Activated T-helper 1 cell treated with anti-CD3 and anti-CD28 coated beads, Interleukin-12 subunit alpha, Interleukin-12 subunit beta, Interleukin-2, Interleukin-4 antibody, amounts not matched to agents 30 ng/mL and 10 ng/mL and 1 ng/mL, durations not matched to agents 14 hours and 24 hours and 36 hours (primary cell): Measurements from ENCODE around the gene GAB4. TPM values are rescaled to one million over a fixed set of nuclear protein-coding genes. Genes with fewer than 3 reads are reported as not detected.

Source experiments
- DNase-seq: peaks from one replicate; pipeline ENCODE4 v3.0.0; 2021; ENCODE audit warnings: low spot score
- H3K27ac Mint-ChIP-seq: one replicate; pipeline ENCODE4 v1.8.0; 2021; ENCODE audit warnings: mild to moderate bottlenecking, mixed read lengths
- H3K27me3 Mint-ChIP-seq: one replicate; pipeline ENCODE4 v1.8.0; 2022; ENCODE audit warnings: mild to moderate bottlenecking, moderate library complexity, mixed read lengths; ENCODE audit not compliant: insufficient read depth
- H3K36me3 Mint-ChIP-seq: one replicate; pipeline ENCODE4 v1.8.0; 2021; ENCODE audit warnings: low read depth, mixed read lengths
- H3K4me1 Mint-ChIP-seq: one replicate; pipeline ENCODE4 v1.8.0; 2021; ENCODE audit warnings: low read depth, mixed read lengths
- H3K4me3 Mint-ChIP-seq: one replicate; pipeline ENCODE4 v1.8.0; 2021; ENCODE audit warnings: mild to moderate bottlenecking, moderate library complexity, mixed read lengths
- H3K9me3 Mint-ChIP-seq: one replicate; pipeline ENCODE4 v1.8.0; 2021; ENCODE audit warnings: mixed read lengths
- intact Hi-C: fragments of 100-400 bp; cut with micrococcal nuclease; formaldehyde crosslinking; loops from one replicate; pipeline ENCODE4 v1.15.1; 2024
- total RNA-seq: library from RNA; stranded (reverse); gene quantifications from 2 replicates; pipeline ENCODE4 v1.2.3, GENCODE V29; 2022

Gene GAB4
- total RNA-seq, 1 donor from 2014 or later, result not detected

GRCh38 chr22:16961477-16962186, 46.4 kb downstream of the GAB4 start:
- H3K27ac Mint-ChIP-seq, result no peak overlapping the region
- no peaks in the 10 kb centered on the region for H3K36me3 Mint-ChIP-seq
- no peak overlapping the region for H3K4me3 Mint-ChIP-seq
- no peaks in the 10 kb centered on the region for H3K27me3 Mint-ChIP-seq
- DNase-seq, result no peak
- H3K9me3 Mint-ChIP-seq, result no peaks in the 10 kb centered on the region
- H3K4me1 Mint-ChIP-seq, result no peaks in the 10 kb centered on the region
- intact Hi-C loops, result no loop called here

GRCh38 chr22:16960884-16961249, 47.2 kb downstream of the GAB4 start:
- no peak for DNase-seq
- no peak overlapping the region for H3K27ac Mint-ChIP-seq
- H3K27me3 Mint-ChIP-seq, result no peaks in the 10 kb centered on the region
- intact Hi-C loops, result no loop called here
- H3K4me1 Mint-ChIP-seq, result no peaks in the 10 kb centered on the region
- H3K4me3 Mint-ChIP-seq, result no peak overlapping the region
- no peaks in the 10 kb centered on the region for H3K9me3 Mint-ChIP-seq
- H3K36me3 Mint-ChIP-seq, result no peaks in the 10 kb centered on the region

- H3K27me3 Mint-ChIP-seq, result no peaks in the 10 kb centered on the region
- no peaks in the 10 kb centered on the region for H3K4me1 Mint-ChIP-seq
Observed at GRCh38 chr22:16960220-16960883, 47.7 kb downstream of the GAB4 start.

GRCh38 chr22:16959345-16959930, 48.6 kb downstream of the GAB4 start:
- no peaks in the 10 kb centered on the region for H3K36me3 Mint-ChIP-seq
- no peaks in the 10 kb centered on the region for H3K4me1 Mint-ChIP-seq
- intact Hi-C loops, result no loop called here
- DNase-seq, result no peak
- H3K9me3 Mint-ChIP-seq, result no peaks in the 10 kb centered on the region
- no peak overlapping the region for H3K4me3 Mint-ChIP-seq
- H3K27me3 Mint-ChIP-seq, result no peaks in the 10 kb centered on the region
- H3K27ac Mint-ChIP-seq, result no peak overlapping the region

More at GRCh38 chr22:16960220-16960883, 47.7 kb downstream of the GAB4 start:
- Mint-ChIP-seq H3K36me3 (no peaks in the 10 kb centered on the region), H3K4me3 (no peak overlapping the region), H3K27ac (no peak overlapping the region), H3K9me3 (no peaks in the 10 kb centered on the region)
- intact Hi-C loops, result no loop called here
- no peak for DNase-seq

GRCh38 chr22:16958475-16958874, 49.5 kb downstream of the GAB4 start:
- DNase-seq, result no peak
- Mint-ChIP-seq H3K27ac (no peak overlapping the region), H3K4me1 (no peaks in the 10 kb centered on the region), H3K27me3 (no peaks in the 10 kb centered on the region), H3K9me3 (no peaks in the 10 kb centered on the region), H3K36me3 (no peaks in the 10 kb centered on the region), H3K4me3 (no peak overlapping the region)
- intact Hi-C loops, result no loop called here

GRCh38 chr22:16957781-16958180, 50.2 kb downstream of the GAB4 start:
- no peak for DNase-seq
- H3K36me3 Mint-ChIP-seq, result no peaks in the 10 kb centered on the region
- H3K9me3 Mint-ChIP-seq, result no peaks in the 10 kb centered on the region
- no peaks in the 10 kb centered on the region for H3K4me1 Mint-ChIP-seq
- H3K27me3 Mint-ChIP-seq, result no peaks in the 10 kb centered on the region
- H3K4me3 Mint-ChIP-seq, result no peak overlapping the region
- intact Hi-C loops, result no loop called here
- H3K27ac Mint-ChIP-seq, result no peak overlapping the region

- no peak for DNase-seq
- Mint-ChIP-seq H3K36me3 (no peaks in the 10 kb centered on the region), H3K27me3 (peaks cover 2% of the 10 kb centered on the region), H3K4me3 (no peak overlapping the region), H3K4me1 (no peaks in the 10 kb centered on the region), H3K27ac (no peak overlapping the region), H3K9me3 (no peaks in the 10 kb centered on the region)
- intact Hi-C loops, result no loop called here
Observed at GRCh38 chr22:16956290-16956689, 51.7 kb downstream of the GAB4 start.

- no peak for DNase-seq
- Mint-ChIP-seq H3K4me1 (no peaks in the 10 kb centered on the region), H3K27me3 (peaks cover 2% of the 10 kb centered on the region), H3K4me3 (no peak overlapping the region), H3K9me3 (no peaks in the 10 kb centered on the region), H3K36me3 (no peaks in the 10 kb centered on the region), H3K27ac (no peak overlapping the region)
- intact Hi-C loops, result no loop called here
Observed at GRCh38 chr22:16955678-16956210, 52.3 kb downstream of the GAB4 start.

- H3K4me1 Mint-ChIP-seq, result peaks cover 2% of the 10 kb centered on the region
- H3K27me3 Mint-ChIP-seq, result peaks cover 2% of the 10 kb centered on the region
- H3K36me3 Mint-ChIP-seq, result no peaks in the 10 kb centered on the region
- no peak for DNase-seq
- H3K4me3 Mint-ChIP-seq, result no peak overlapping the region
- no peak overlapping the region for H3K27ac Mint-ChIP-seq
- no peaks in the 10 kb centered on the region for H3K9me3 Mint-ChIP-seq
- intact Hi-C loops, result no loop called here
Observed at GRCh38 chr22:16955081-16955480, 52.9 kb downstream of the GAB4 start.

- H3K36me3 Mint-ChIP-seq, result no peaks in the 10 kb centered on the region
- no peak for DNase-seq
- intact Hi-C loops, result no loop called here
- no peak overlapping the region for H3K4me3 Mint-ChIP-seq
- H3K9me3 Mint-ChIP-seq, result no peaks in the 10 kb centered on the region
- peaks cover 12% of the 10 kb centered on the region for H3K4me1 Mint-ChIP-seq
- H3K27me3 Mint-ChIP-seq, result peaks cover 2% of the 10 kb centered on the region
- no peak overlapping the region for H3K27ac Mint-ChIP-seq
Observed at GRCh38 chr22:16954060-16954403, 54.0 kb downstream of the GAB4 start.

- intact Hi-C loops, result no loop called here
- Mint-ChIP-seq H3K4me3 (no peak overlapping the region), H3K36me3 (no peaks in the 10 kb centered on the region), H3K4me1 (peaks cover 13% of the 10 kb centered on the region), H3K9me3 (no peaks in the 10 kb centered on the region), H3K27me3 (peaks cover 2% of the 10 kb centered on the region), H3K27ac (no peak overlapping the region)
- no peak for DNase-seq
Observed at GRCh38 chr22:16953206-16954059, 54.6 kb downstream of the GAB4 start.

- intact Hi-C loops, result no loop called here
- Mint-ChIP-seq H3K27me3 (peaks cover 6% of the 10 kb centered on the region), H3K9me3 (no peaks in the 10 kb centered on the region), H3K27ac (peak overlapping the region; percentile 24), H3K36me3 (no peaks in the 10 kb centered on the region), H3K4me3 (no peak overlapping the region), H3K4me1 (peaks cover 13% of the 10 kb centered on the region)
- DNase-seq, result no peak
Observed at GRCh38 chr22:16949561-16949960, 58.5 kb downstream of the GAB4 start.

- DNase-seq, result no peak
- intact Hi-C loops, result no loop called here
- H3K36me3 Mint-ChIP-seq, result no peaks in the 10 kb centered on the region
- H3K4me1 Mint-ChIP-seq, result no peaks in the 10 kb centered on the region
- H3K9me3 Mint-ChIP-seq, result no peaks in the 10 kb centered on the region
- H3K27ac Mint-ChIP-seq, result no peak overlapping the region
- H3K27me3 Mint-ChIP-seq, result peaks cover 7% of the 10 kb centered on the region
- no peak overlapping the region for H3K4me3 Mint-ChIP-seq
Observed at GRCh38 chr22:16937811-16938210, 70.2 kb downstream of the GAB4 start.
